K562 (cell line): ENCODE measurements around the gene NEDD4L. TPM values are rescaled to one million over a fixed set of nuclear protein-coding genes. Genes with fewer than 3 reads are reported as not detected.
"Not testable (repeated sequence)": the region's sequence is repeated elsewhere in the genome, so short reads cannot be mapped to it uniquely, and the experiment has no call there.

Experiments
- ATAC-seq: fragments of 200-7000 bp; cut with Tn5 transposase; 3 replicates; pipeline ENCODE4 v1.9.1; 2020; ENCODE audit warnings: moderate library complexity
- BruUV-seq: library from RNA; stranded (reverse); fragments of 400-500 nt; replicated peaks from 2 replicates; lab custom pipeline; 2021; lab: Mats Ljungman, UMichigan
- CTCF ChIA-PET: fragments of 300-600 bp; formaldehyde crosslinking; extraction: SDS; loops from one replicate; lab custom pipeline; 2021; ENCODE audit warnings: low intra/inter-chr PET ratio; lab: Yijun Ruan, JAX
- POLR2A ChIA-PET: fragments of 300-600, 350-650 bp; sonication (Branson Sonifier 250); formaldehyde crosslinking; extraction: SDS; loops from one replicate; lab custom pipeline; 2021; ENCODE audit warnings: antibody characterized with exemption, inconsistent platforms; lab: Yijun Ruan, JAX
- DNase-seq, 4 experiments: peaks; one replicate each; pipeline versions ENCODE4 v3.0.0 to v3.0.0-alpha.2; 2011 to 2018; ENCODE audit warnings: low spot score in 3 of 4, mixed read lengths in 3 of 4; ENCODE audit errors: extremely low read depth in 1 of 4
- FAIRE-seq: peaks from 2 replicates; lab custom pipeline; 2011; peaks lifted over from hg19 to GRCh38; lab: Jason Lieb, UNC
- H2AFZ ChIP-seq: 2 replicates; pipeline ENCODE4 v1.6.0; 2011; ENCODE audit warnings: low read depth, low read length, control low read depth, inconsistent platforms
- H3K27ac ChIP-seq: fragments of 200-600 bp; 3 replicates; pipeline ENCODE4 v1.8.0; 2011; ENCODE audit warnings: low read depth, mild to moderate bottlenecking, control low read depth, inconsistent platforms, low read length, moderate library complexity, mixed read lengths; ENCODE audit errors: extremely low read depth
- H3K27me3 ChIP-seq, 2 experiments: fragments of 300-600 bp in 1 of 2; 2 replicates in 1 of 2; 3 replicates in 1 of 2; pipeline versions ENCODE4 v1.6.0 to v1.8.0; 2011; ENCODE audit warnings: inconsistent platforms in 2 of 2, low read length in 2 of 2, mild to moderate bottlenecking in 1 of 2, mixed read lengths in 1 of 2, moderate library complexity in 1 of 2; ENCODE audit not compliant: control insufficient read depth in 2 of 2, insufficient read depth in 2 of 2
- H3K36me3 ChIP-seq: fragments of 300-600 bp; 3 replicates; pipeline ENCODE4 v1.8.0; 2011; ENCODE audit warnings: mild to moderate bottlenecking, low read length, inconsistent platforms; ENCODE audit not compliant: control insufficient read depth, insufficient read depth
- H3K4me1 ChIP-seq, 2 experiments: fragments of 200-600 bp in 1 of 2; replicated peaks in 1 of 2; 2 replicates in 1 of 2; 3 replicates in 1 of 2; pipeline versions ENCODE4 v1.5.1 to v1.8.0; 2011; ENCODE audit warnings: inconsistent platforms in 2 of 2, low read length in 2 of 2, mild to moderate bottlenecking in 1 of 2, mixed read lengths in 1 of 2, moderate library complexity in 1 of 2; ENCODE audit not compliant: control insufficient read depth in 2 of 2, insufficient read depth in 2 of 2
- H3K4me2 ChIP-seq: 2 replicates; pipeline ENCODE4 v1.6.1; 2011; ENCODE audit warnings: low read length, control low read depth, inconsistent platforms, mixed read lengths; ENCODE audit not compliant: insufficient read depth
- H3K4me3 ChIP-seq: fragments of 200-600 bp; sonication (generic), shearing (Covaris generic); 2 replicates; pipeline ENCODE4 v1.5.1; 2016; ENCODE audit warnings: control low read depth, inconsistent platforms
- H3K79me2 ChIP-seq: fragments of 200-600 bp; 3 replicates; pipeline ENCODE4 v1.8.0; 2011; ENCODE audit warnings: low read length, inconsistent platforms; ENCODE audit not compliant: control insufficient read depth, insufficient read depth
- H3K9ac ChIP-seq, 2 experiments: 2 replicates each; pipeline versions ENCODE4 v1.6.0 to v1.6.1; 2011; ENCODE audit warnings: low read depth in 2 of 2, low read length in 2 of 2, control low read depth in 1 of 2, inconsistent platforms in 1 of 2, mild to moderate bottlenecking in 1 of 2, mixed read lengths in 1 of 2; ENCODE audit not compliant: insufficient read depth in 1 of 2
- H3K9me1 ChIP-seq: one replicate; pipeline ENCODE4 v1.6.0; 2011; ENCODE audit warnings: inconsistent platforms, mild to moderate bottlenecking, low read length, moderate library complexity; ENCODE audit not compliant: control insufficient read depth, insufficient read depth
- H3K9me3 ChIP-seq: replicated peaks from 2 replicates; pipeline ENCODE4 v1.5.1; 2011; ENCODE audit warnings: low read depth, low read length, inconsistent platforms; ENCODE audit not compliant: control insufficient read depth, insufficient read depth
- H4K20me1 ChIP-seq: replicated peaks from 2 replicates; pipeline ENCODE4 v1.6.1; 2011; ENCODE audit warnings: low read length, inconsistent platforms, mixed read lengths; ENCODE audit not compliant: control insufficient read depth, insufficient read depth
- CEBPB ChIP-seq: fragments of 450-650 bp; IDR thresholded peaks from 2 replicates; pipeline ENCODE4 v1.6.1; 2016; ENCODE audit warnings: missing genetic modification characterization, missing compliant biosample characterization
- DNMT1 ChIP-seq: fragments of 450-650 bp; IDR thresholded peaks from 2 replicates; pipeline ENCODE4 v1.6.1; 2016; ENCODE audit warnings: antibody characterized with exemption, mild to moderate bottlenecking
- HMG20B ChIP-seq: fragments of 250-450 bp; sonication (Bioruptor Pico); IDR thresholded peaks from 2 replicates; pipeline ENCODE4 v1.5.0; 2021; ENCODE audit warnings: mild to moderate bottlenecking
- IFI16 ChIP-seq: fragments of 250-450 bp; sonication (Bioruptor Pico); IDR thresholded peaks from 2 replicates; pipeline ENCODE4 v2.1.2; 2022; ENCODE audit warnings: mild to moderate bottlenecking, inconsistent platforms
- SPI1 ChIP-seq: IDR thresholded peaks from 2 replicates; pipeline ENCODE4 v1.6.1; 2011; ENCODE audit warnings: low read depth, low read length, control low read depth, borderline replicate concordance
- SUPT5H ChIP-seq: fragments of 450-650 bp; IDR thresholded peaks from 2 replicates; pipeline ENCODE4 v1.6.1; 2016
- ZBTB11 ChIP-seq, 3 experiments: fragments of 200-800 bp in 1 of 3; fragments of 250-450 bp in 1 of 3; fragments of 450-650 bp in 1 of 3; sonication (Bioruptor Pico) in 1 of 3; sonication (Bioruptor generic) in 1 of 3; formaldehyde crosslinking in 1 of 3; IDR thresholded peaks; 2 replicates each; pipeline versions ENCODE4 v1.6.1 to v1.8.0; 2016 to 2022; ENCODE audit warnings: mild to moderate bottlenecking in 2 of 3, missing genetic modification characterization in 2 of 3, missing compliant biosample characterization in 1 of 3, moderate library complexity in 1 of 3
- ZNF316 ChIP-seq: fragments of 450-650 bp; IDR thresholded peaks from 2 replicates; pipeline ENCODE4 v1.6.1; 2016
- WGBS: fragments of 100-300 bp; shearing (Covaris generic); methylation state at CpG from one replicate; pipeline ENCODE4 v1.1.6; 2016; ENCODE audit warnings: low coverage, mixed read lengths; ENCODE audit not compliant: insufficient coverage; ENCODE audit errors: missing lambda C conversion rate; 5-methylcytosine and 5-hydroxymethylcytosine counted together
- in situ Hi-C: fragments of 300-500 bp; cut with MboI; formaldehyde crosslinking; loops from 4 replicates; pipeline ENCODE4 v1.15.0; 2018; ENCODE audit warnings: inconsistent platforms, mixed read lengths
- intact Hi-C: fragments of 100-400 bp; cut with micrococcal nuclease; formaldehyde crosslinking; loops from 2 replicates; pipeline ENCODE4 v1.14.2; 2022
- polyA plus RNA-seq, 8 experiments: library from polyadenylated mRNA; depleted of rRNA in 4 of 8; stranded (reverse) in 5 of 8; unstranded in 3 of 8; fragments of >200 nt; fragmentation: Nextera tagmentation in 2 of 8; fragmentation: Illumina TruSeq in 1 of 8; extraction: Ambion mirVana in 2 of 8; extraction: Trizol in 1 of 8; gene quantifications; 2 replicates each; pipeline versions ENCODE4 v1.2.1 to v1.2.3, GENCODE V29; 2011 to 2014; ENCODE audit warnings: inconsistent platforms in 1 of 8, missing spikeins in 1 of 8
- total RNA-seq, 7 experiments: library from RNA; depleted of rRNA in 6 of 7; stranded (reverse); fragments of >200 nt in 6 of 7; fragmentation: Illumina TruSeq in 2 of 7; extraction: Trizol in 2 of 7; gene quantifications; 2 replicates each; pipeline versions ENCODE4 v1.2.1 to v1.2.3, GENCODE V29; 2011 to 2021; ENCODE audit warnings: low replicate concordance in 1 of 7

Gene NEDD4L
- total and polyA plus RNA-seq, 9 of the 15 experiments (the other 6 are each of a cell fraction or from before 2014, with no cell fraction given), result 8.1 to 33.4 (median 19.9) TPM

GRCh38 chr18:58049000-58049688, 5.1 kb downstream of the NEDD4L start:
- ChIA-PET CTCF (no interaction called here), POLR2A (no interaction called here)
- H3K4me2 ChIP-seq, result no peak overlapping the region
- no peak for DNase-seq
- no peak for TF ChIP-seq IFI16 (CRISPR knock-in tag)
- no peak for TF ChIP-seq DNMT1
- no peak for TF ChIP-seq SUPT5H
- no peak for TF ChIP-seq CEBPB
- TF ChIP-seq ZBTB11 (CRISPR knock-in tag; IDR thresholded peaks at IDR 0.05), result no peak
- TF ChIP-seq ZNF316, result no peak
- no peak for TF ChIP-seq HMG20B
- TF ChIP-seq SPI1, result 0 out of 2 replicates have a peak, but pooled peaks have one; percentile 25
- peak; percentile 62 for FAIRE-seq
- peaks cover 2% of the 10 kb centered on the region; the same call in 1 of the 3 replicates for H3K36me3 ChIP-seq
- 64% methylated on average over 6 of the region's 6 CpGs for WGBS
- H3K27ac ChIP-seq, result no peak overlapping the region
- H3K9ac ChIP-seq, result no peak overlapping the region
- BruUV-seq, result no TSS peak
- H3K79me2 ChIP-seq, result peaks cover 70% of the 10 kb centered on the region
- in situ Hi-C loops, result loop anchor here (5.0 kb wide), 1 partner anchor 73 kb away; no protein-coding TSS in a partner anchor
- H3K9me1 ChIP-seq, result no peaks in the 10 kb centered on the region
- peaks cover 12% of the 10 kb centered on the region in 2 experiments; a peak in 4 of 5 replicates for H3K4me1 ChIP-seq
- H4K20me1 ChIP-seq, result no peaks in the 10 kb centered on the region; the same call in 1 of the 2 replicates
- ATAC-seq, result no peak
- no peaks in the 10 kb centered on the region for H3K9me3 ChIP-seq
- H2AFZ ChIP-seq, result no peak overlapping the region
- intact Hi-C loops, result loop anchor here (5.0 kb wide), 1 partner anchor 273 kb away; no protein-coding TSS in a partner anchor
- H3K27me3 ChIP-seq, result no peaks in the 10 kb centered on the region
- H3K4me3 ChIP-seq, result no peak overlapping the region

- H3K36me3 ChIP-seq, H3K27me3 ChIP-seq, H3K9me1 ChIP-seq, H3K27ac ChIP-seq, intact Hi-C loops, DNase-seq, FAIRE-seq, H4K20me1 ChIP-seq, CTCF ChIA-PET, H3K9ac ChIP-seq, H3K4me3 ChIP-seq, in situ Hi-C loops, ATAC-seq, H2AFZ ChIP-seq, H3K4me2 ChIP-seq, H3K9me3 ChIP-seq, BruUV-seq: not testable (repeated sequence)
- Histone ChIP-seq H3K79me2 (peaks cover 73% of the 10 kb centered on the region), H3K4me1 (peaks cover 0 to 28% of the 10 kb centered on the region in 2 experiments; a peak in 4 of 5 replicates)
- POLR2A ChIA-PET, result interaction anchor here (0.5 to 0.6 kb wide), 2 partner anchors 62 to 71 kb away, joined by 3 read pairs; no protein-coding TSS in a partner anchor
- WGBS, result 83% methylated on average over 1 of the region's 3 CpGs
Measured at GRCh38 chr18:58050963-58051362, 6.9 kb downstream of the NEDD4L start.
